GM12878 (cell line): ENCODE results near the gene MYCBP.

Source experiments
- ETV6 ChIP-seq, 2 experiments: fragments of 450-650 bp in 1 of 2; IDR thresholded peaks in 1 of 2; conservative IDR thresholded peaks in 1 of 2; 2 replicates each; pipeline ENCODE4 v1.6.1; 2014; ENCODE audit warnings: antibody characterized with exemption in 1 of 2, borderline replicate concordance in 1 of 2, low read depth in 1 of 2, mild to moderate bottlenecking in 1 of 2, moderate library complexity in 1 of 2
- MTA3 ChIP-seq: IDR thresholded peaks from 2 replicates; pipeline ENCODE4 v1.6.1; 2012; ENCODE audit warnings: low read length, inconsistent platforms, borderline replicate concordance
- NR2C2 ChIP-seq: IDR thresholded peaks from 2 replicates; pipeline ENCODE4 v1.6.1; 2011; ENCODE audit warnings: borderline replicate concordance, low read depth; ENCODE audit not compliant: control insufficient read depth, insufficient read length
- POLR2AphosphoS5 ChIP-seq: IDR thresholded peaks from 2 replicates; pipeline ENCODE4 v1.6.1; 2011; ENCODE audit warnings: mild to moderate bottlenecking, low read length, inconsistent platforms
- ZZZ3 ChIP-seq: IDR thresholded peaks from 2 replicates; pipeline ENCODE4 v1.6.1; 2011; ENCODE audit warnings: low read depth; ENCODE audit not compliant: control insufficient read depth, insufficient read length
- TF ChIP-seq, protein P1 (sequence below): fragments of 450-650 bp; IDR thresholded peaks from 2 replicates; pipeline ENCODE4 v1.6.1; 2017; ENCODE audit warnings: antibody characterized with exemption, mild to moderate bottlenecking, moderate library complexity
- TF ChIP-seq, protein P2 (sequence below), 3 experiments: IDR thresholded peaks in 2 of 3; conservative IDR thresholded peaks in 1 of 3; 2 replicates each; pipeline ENCODE4 v1.5.1; 2011; ENCODE audit warnings: low read depth in 3 of 3, low read length in 3 of 3, mild to moderate bottlenecking in 3 of 3, control low read depth in 2 of 3, moderate library complexity in 2 of 3, inconsistent platforms in 1 of 3, mixed read lengths in 1 of 3; ENCODE audit not compliant: control insufficient read depth in 2 of 3, insufficient read depth in 1 of 3; ENCODE audit errors: extremely low read depth in 1 of 3
- TF ChIP-seq, protein P3 (sequence below): fragments of 450-650 bp; IDR thresholded peaks from 2 replicates; pipeline ENCODE4 v1.6.1; 2016; ENCODE audit warnings: mild to moderate bottlenecking

DNA sequence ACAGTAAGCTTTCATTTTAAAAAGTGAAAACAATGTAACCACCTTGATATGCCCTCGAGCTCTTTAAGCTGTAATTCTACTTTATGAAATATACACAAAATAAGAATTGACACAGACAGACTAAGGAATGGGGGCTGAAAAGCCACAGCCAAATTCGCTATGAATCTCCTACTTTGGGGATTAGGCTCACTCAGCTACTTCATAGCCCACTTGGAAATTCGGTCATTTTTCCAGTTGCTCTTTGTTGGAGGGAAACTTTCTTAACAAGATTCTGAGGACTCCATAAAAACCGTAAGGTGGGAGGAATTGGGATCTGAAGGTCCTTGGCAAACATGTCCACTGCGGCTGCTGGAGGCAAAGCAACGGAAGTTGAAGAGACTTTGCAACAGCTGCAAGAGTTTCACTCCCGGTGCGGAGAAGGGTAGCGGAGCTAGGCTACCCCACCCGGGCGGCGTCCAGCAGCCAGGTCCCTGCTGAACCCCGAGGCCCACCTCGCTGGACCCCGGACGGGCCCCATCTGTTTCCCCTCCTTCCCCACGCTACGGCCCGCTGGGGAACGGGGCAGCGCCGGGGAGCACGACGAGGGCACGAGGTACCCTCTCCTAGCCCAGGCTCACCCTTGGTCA, 634 bp downstream of the MYCBP start:
- TF ChIP-seq NR2C2 (no peak), ZZZ3 (no peak), POLR2AphosphoS5 (no peak), ETV6 (conservative IDR thresholded peaks at IDR 0.05 in 1 of 2, IDR thresholded peaks at IDR 0.05 in 1 of 2; ENCODE audit: borderline replicate concordance in 1 of 2, low read depth in 1 of 2) (no peak), MTA3 (no peak)
- TF ChIP-seq, protein P1, sequence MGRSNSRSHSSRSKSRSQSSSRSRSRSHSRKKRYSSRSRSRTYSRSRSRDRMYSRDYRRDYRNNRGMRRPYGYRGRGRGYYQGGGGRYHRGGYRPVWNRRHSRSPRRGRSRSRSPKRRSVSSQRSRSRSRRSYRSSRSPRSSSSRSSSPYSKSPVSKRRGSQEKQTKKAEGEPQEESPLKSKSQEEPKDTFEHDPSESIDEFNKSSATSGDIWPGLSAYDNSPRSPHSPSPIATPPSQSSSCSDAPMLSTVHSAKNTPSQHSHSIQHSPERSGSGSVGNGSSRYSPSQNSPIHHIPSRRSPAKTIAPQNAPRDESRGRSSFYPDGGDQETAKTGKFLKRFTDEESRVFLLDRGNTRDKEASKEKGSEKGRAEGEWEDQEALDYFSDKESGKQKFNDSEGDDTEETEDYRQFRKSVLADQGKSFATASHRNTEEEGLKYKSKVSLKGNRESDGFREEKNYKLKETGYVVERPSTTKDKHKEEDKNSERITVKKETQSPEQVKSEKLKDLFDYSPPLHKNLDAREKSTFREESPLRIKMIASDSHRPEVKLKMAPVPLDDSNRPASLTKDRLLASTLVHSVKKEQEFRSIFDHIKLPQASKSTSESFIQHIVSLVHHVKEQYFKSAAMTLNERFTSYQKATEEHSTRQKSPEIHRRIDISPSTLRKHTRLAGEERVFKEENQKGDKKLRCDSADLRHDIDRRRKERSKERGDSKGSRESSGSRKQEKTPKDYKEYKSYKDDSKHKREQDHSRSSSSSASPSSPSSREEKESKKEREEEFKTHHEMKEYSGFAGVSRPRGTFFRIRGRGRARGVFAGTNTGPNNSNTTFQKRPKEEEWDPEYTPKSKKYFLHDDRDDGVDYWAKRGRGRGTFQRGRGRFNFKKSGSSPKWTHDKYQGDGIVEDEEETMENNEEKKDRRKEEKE = no peak
- TF ChIP-seq, protein P2, sequence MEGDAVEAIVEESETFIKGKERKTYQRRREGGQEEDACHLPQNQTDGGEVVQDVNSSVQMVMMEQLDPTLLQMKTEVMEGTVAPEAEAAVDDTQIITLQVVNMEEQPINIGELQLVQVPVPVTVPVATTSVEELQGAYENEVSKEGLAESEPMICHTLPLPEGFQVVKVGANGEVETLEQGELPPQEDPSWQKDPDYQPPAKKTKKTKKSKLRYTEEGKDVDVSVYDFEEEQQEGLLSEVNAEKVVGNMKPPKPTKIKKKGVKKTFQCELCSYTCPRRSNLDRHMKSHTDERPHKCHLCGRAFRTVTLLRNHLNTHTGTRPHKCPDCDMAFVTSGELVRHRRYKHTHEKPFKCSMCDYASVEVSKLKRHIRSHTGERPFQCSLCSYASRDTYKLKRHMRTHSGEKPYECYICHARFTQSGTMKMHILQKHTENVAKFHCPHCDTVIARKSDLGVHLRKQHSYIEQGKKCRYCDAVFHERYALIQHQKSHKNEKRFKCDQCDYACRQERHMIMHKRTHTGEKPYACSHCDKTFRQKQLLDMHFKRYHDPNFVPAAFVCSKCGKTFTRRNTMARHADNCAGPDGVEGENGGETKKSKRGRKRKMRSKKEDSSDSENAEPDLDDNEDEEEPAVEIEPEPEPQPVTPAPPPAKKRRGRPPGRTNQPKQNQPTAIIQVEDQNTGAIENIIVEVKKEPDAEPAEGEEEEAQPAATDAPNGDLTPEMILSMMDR (IDR thresholded peaks at IDR 0.05 in 2 of 3, conservative IDR thresholded peaks at IDR 0.05 in 1 of 3; ENCODE audit: control insufficient read depth in 2 of 3, extremely low read depth in 1 of 3, insufficient read depth in 1 of 3, low read depth in 3 of 3, low read length in 3 of 3) = no peak
- TF ChIP-seq, protein P3, sequence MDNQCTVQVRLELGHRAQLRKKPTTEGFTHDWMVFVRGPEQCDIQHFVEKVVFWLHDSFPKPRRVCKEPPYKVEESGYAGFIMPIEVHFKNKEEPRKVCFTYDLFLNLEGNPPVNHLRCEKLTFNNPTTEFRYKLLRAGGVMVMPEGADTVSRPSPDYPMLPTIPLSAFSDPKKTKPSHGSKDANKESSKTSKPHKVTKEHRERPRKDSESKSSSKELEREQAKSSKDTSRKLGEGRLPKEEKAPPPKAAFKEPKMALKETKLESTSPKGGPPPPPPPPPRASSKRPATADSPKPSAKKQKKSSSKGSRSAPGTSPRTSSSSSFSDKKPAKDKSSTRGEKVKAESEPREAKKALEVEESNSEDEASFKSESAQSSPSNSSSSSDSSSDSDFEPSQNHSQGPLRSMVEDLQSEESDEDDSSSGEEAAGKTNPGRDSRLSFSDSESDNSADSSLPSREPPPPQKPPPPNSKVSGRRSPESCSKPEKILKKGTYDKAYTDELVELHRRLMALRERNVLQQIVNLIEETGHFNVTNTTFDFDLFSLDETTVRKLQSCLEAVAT = no peak
